Hematopoietic multipotent progenitor cell treated with erythropoietin and hydrocortisone succinate and interleukin-3 and kit ligand, for 15 days (in vitro differentiated cells): ENCODE results near the gene RCC1.
A peak's percentile ranks its signal among the peaks of the same experiment; 100 is the strongest.
"Not testable (repeated sequence)": the region's sequence is repeated elsewhere in the genome, so short reads cannot be mapped to it uniquely, and the experiment has no call there.

Experiments
- DNase-seq: peaks from one replicate; pipeline ENCODE4 v3.0.0-alpha.2; 2015; ENCODE audit warnings: low spot score

The RCC1 gene

GRCh38 chr1:28505406-28506187 lies at the start of gene RCC1:
Gene RCC1 (plus strand): TSS chr1:28506043. CDS start chr1:28529867, 23,824 bp downstream.
- peak; percentile 98 for DNase-seq

GRCh38 chr1:28456078-28456477 lies 49.8 kb upstream of the RCC1 start:
- DNase-seq = no peak

GRCh38 chr1:28457678-28458077 lies 48.2 kb upstream of the RCC1 start:
- no peak for DNase-seq

GRCh38 chr1:28458237-28459228 lies 47.3 kb upstream of the RCC1 start:
- DNase-seq = no peak

GRCh38 chr1:28466226-28466778 lies 39.5 kb upstream of the RCC1 start:
- no peak for DNase-seq

GRCh38 chr1:28470146-28470545 lies 35.7 kb upstream of the RCC1 start:
- DNase-seq = no peak

GRCh38 chr1:28479497-28479896 lies 26.3 kb upstream of the RCC1 start:
- DNase-seq = not testable (repeated sequence)

- no peak for DNase-seq
These were observed 25.5 kb upstream of the RCC1 start for GRCh38 chr1:28480308-28480707.

- DNase-seq = no peak
These were observed 23.7 kb upstream of the RCC1 start for GRCh38 chr1:28482138-28482537.

- no peak for DNase-seq
These were observed 23.1 kb upstream of the RCC1 start for GRCh38 chr1:28482702-28483101.

GRCh38 chr1:28494737-28495136 lies 11.1 kb upstream of the RCC1 start:
- no peak for DNase-seq

- no peak for DNase-seq
These were observed 6.3 kb upstream of the RCC1 start for GRCh38 chr1:28499553-28499952.

- DNase-seq = no peak
These were observed 3.9 kb upstream of the RCC1 start for GRCh38 chr1:28501925-28502324.

GRCh38 chr1:28503117-28503516 lies 2.7 kb upstream of the RCC1 start:
- no peak for DNase-seq

GRCh38 chr1:28506907-28507246 lies 1.0 kb downstream of the RCC1 start:
- DNase-seq = no peak

- DNase-seq = no peak
These were observed 1.4 kb downstream of the RCC1 start for GRCh38 chr1:28507247-28507645.

GRCh38 chr1:28507646-28508434 lies 2.0 kb downstream of the RCC1 start:
- no peak for DNase-seq

- DNase-seq = no peak
These were observed 2.6 kb downstream of the RCC1 start for GRCh38 chr1:28508435-28508754.

GRCh38 chr1:28509705-28510272 lies 3.9 kb downstream of the RCC1 start:
- DNase-seq = no peak

GRCh38 chr1:28510273-28510969 lies 4.6 kb downstream of the RCC1 start:
- no peak for DNase-seq

- no peak for DNase-seq
These were observed 5.2 kb downstream of the RCC1 start for GRCh38 chr1:28510970-28511440.
